H1 (cell line): ENCODE measurements around the gene CYP1B1. TPM values are rescaled to one million over a fixed set of nuclear protein-coding genes. Genes with fewer than 3 reads are reported as not detected.

ENCODE experiments used
- BCL11A ChIP-seq, 2 experiments: IDR thresholded peaks; one replicate each; pipeline ENCODE4 v1.6.1; 2011; ENCODE audit warnings: low read depth in 2 of 2, low read length in 2 of 2, mild to moderate bottlenecking in 2 of 2
- CEBPB ChIP-seq: IDR thresholded peaks from 2 replicates; pipeline ENCODE4 v1.6.1; 2012; ENCODE audit warnings: low read depth, low read length
- CHD1 ChIP-seq: IDR thresholded peaks from 2 replicates; pipeline ENCODE4 v1.6.1; 2012; ENCODE audit warnings: low read depth, low read length, improper control_type of control experiment
- E2F6 ChIP-seq: IDR thresholded peaks from 2 replicates; pipeline ENCODE4 v1.6.1; 2012; ENCODE audit warnings: inconsistent platforms
- RAD21 ChIP-seq, 2 experiments: IDR thresholded peaks in 1 of 2; conservative IDR thresholded peaks in 1 of 2; 2 replicates each; pipeline ENCODE4 v1.6.1; 2011; ENCODE audit warnings: low read depth in 2 of 2, low read length in 2 of 2, improper control_type of control experiment in 1 of 2, inconsistent platforms in 1 of 2, mild to moderate bottlenecking in 1 of 2, moderate library complexity in 1 of 2
- SRF ChIP-seq: IDR thresholded peaks from 2 replicates; pipeline ENCODE4 v1.6.1; 2011; ENCODE audit warnings: mild to moderate bottlenecking, low read depth, low read length, moderate library complexity
- ZNF274 ChIP-seq: IDR thresholded peaks from 2 replicates; pipeline ENCODE4 v1.7.0; 2012; ENCODE audit warnings: low read length, borderline replicate concordance; ENCODE audit errors: extremely low read depth
- polyA plus RNA-seq, 7 experiments: library from polyadenylated mRNA; depleted of rRNA in 3 of 7; stranded (reverse) in 5 of 7; unstranded in 2 of 7; fragments of >200 nt in 5 of 7; fragments of 200-250 nt in 2 of 7; gene quantifications; 1 replicate in 5 of 7; 2 replicates in 1 of 7; 4 replicates in 1 of 7; pipeline versions ENCODE4 v1.2.1 to v1.2.3, GENCODE V29; 2011 to 2013; ENCODE audit warnings: missing spikeins in 2 of 7, mixed read lengths in 2 of 7
- total RNA-seq: library from RNA; stranded (reverse); fragmentation: NEBNext Ultra II Directional; extraction: Animal tissue kit (Norgen Biotek cat#: 25700); gene quantifications from 2 replicates; pipeline ENCODE4 v1.2.1, GENCODE V29; 2021

The CYP1B1 gene
- total and polyA plus RNA-seq, 2 of the 8 experiments (the other 6 are each of a cell fraction or from before 2014, with no cell fraction given): 1.3 to 5.7 TPM

- TF ChIP-seq CEBPB (no peak), ZNF274 (no peak), BCL11A (IDR thresholded peaks at IDR 0.05; ENCODE audit: low read depth in 2 of 2, low read length in 2 of 2) (no peak), SRF (no peak), RAD21 (IDR thresholded peaks at IDR 0.05 in 1 of 2, conservative IDR thresholded peaks at IDR 0.05 in 1 of 2; ENCODE audit: low read depth in 2 of 2, low read length in 2 of 2) (no peak), CHD1 (no peak), E2F6 (no peak)
These were observed 30.6 kb upstream of the CYP1B1 start (continued) for GRCh38 chr2:38106405-38107094.
